ENCODE data around the gene ISG20L2.

- TF ChIP-seq CTCF (IDR thresholded peaks at IDR 0.05) (no peak), POLR2A (IDR thresholded peaks at IDR 0.05) (no peak)
These were observed 48.5 kb downstream of the ISG20L2 start for GRCh38 chr1:156680056-156680455.
